ENCODE measurements around the gene FGFR4. TPM values are rescaled to one million over a fixed set of nuclear protein-coding genes. Genes with fewer than 3 reads are reported as not detected.

Gene FGFR4
- total RNA-seq, 6 donors from 2014 or later = 14.8 to 175 (median 87.1) TPM

- Histone ChIP-seq H3K4me3 (no peak overlapping the region), H3K9me3 (no peaks in the 10 kb centered on the region), H3K27me3 (no peaks in the 10 kb centered on the region), H3K4me1 (peaks cover 0 to 12% (median 3%) of the 10 kb centered on the region in 4 donors), H3K27ac (no peak overlapping the region), H3K36me3 (no peaks in the 10 kb centered on the region)
- 95 to 100% methylated on average over 1 of the region's 1 CpG for WGBS, 2 donors
- TF ChIP-seq EP300 (IDR thresholded peaks at IDR 0.05) = no peak
- TF ChIP-seq POLR2AphosphoS5 (IDR thresholded peaks at IDR 0.05) = no peak
- no peak for TF ChIP-seq CTCF (IDR thresholded peaks at IDR 0.05)
- TF ChIP-seq POLR2A (IDR thresholded peaks at IDR 0.05) = no peak
- ATAC-seq (ENCODE audit: low FRiP score in 2 of 2) = no peak
- DNase-seq = no peak
Observed at GRCh38 chr5:177126771-177127170, 40.1 kb downstream of the FGFR4 start.

- TF ChIP-seq CTCF (IDR thresholded peaks at IDR 0.05) (no peak), EP300 (IDR thresholded peaks at IDR 0.05) (no peak), POLR2AphosphoS5 (IDR thresholded peaks at IDR 0.05) (no peak), POLR2A (IDR thresholded peaks at IDR 0.05) (no peak)
- H3K36me3 ChIP-seq = no peaks in the 10 kb centered on the region
- DNase-seq (no peak), ATAC-seq (ENCODE audit: low FRiP score in 2 of 2) (no peak)
- WGBS, 2 donors = 62 to 75% methylated on average over 4 of the region's 4 CpGs
- peak overlapping the region in 1 of 4 donors; percentile 32 for H3K27ac ChIP-seq
- H3K4me3 ChIP-seq = no peak overlapping the region
- no peaks in the 10 kb centered on the region for H3K27me3 ChIP-seq
- no peaks in the 10 kb centered on the region for H3K9me3 ChIP-seq
- H3K4me1 ChIP-seq = peaks cover 0 to 23% (median 11%) of the 10 kb centered on the region in 4 donors
Observed at GRCh38 chr5:177128551-177128981, 41.9 kb downstream of the FGFR4 start.

- Histone ChIP-seq H3K27ac (peak overlapping the region in 1 of 4 donors; percentile 48), H3K36me3 (peaks cover 0 to 4% (median 3%) of the 10 kb centered on the region in 4 donors), H3K4me3 (no peak overlapping the region), H3K27me3 (no peaks in the 10 kb centered on the region), H3K4me1 (peaks cover 8 to 35% (median 21%) of the 10 kb centered on the region in 4 donors), H3K9me3 (no peaks in the 10 kb centered on the region)
- TF ChIP-seq EP300 (IDR thresholded peaks at IDR 0.05) = no peak
- no peak for TF ChIP-seq POLR2A (IDR thresholded peaks at IDR 0.05)
- TF ChIP-seq CTCF (IDR thresholded peaks at IDR 0.05) = no peak
- TF ChIP-seq POLR2AphosphoS5 (IDR thresholded peaks at IDR 0.05) = no peak
- DNase-seq (no peak), ATAC-seq (ENCODE audit: low FRiP score in 2 of 2) (no peak)
- 73 to 77% methylated on average over 5 of the region's 5 CpGs for WGBS, 2 donors
Observed at GRCh38 chr5:177130211-177131018, 43.7 kb downstream of the FGFR4 start.

GRCh38 chr5:177131019-177131320 is 44.3 kb downstream of the FGFR4 start:
- Histone ChIP-seq H3K4me1 (peaks cover 14 to 41% (median 27%) of the 10 kb centered on the region in 4 donors), H3K4me3 (no peak overlapping the region), H3K27me3 (no peaks in the 10 kb centered on the region), H3K36me3 (peaks cover 0 to 9% (median 6%) of the 10 kb centered on the region in 4 donors), H3K27ac (peak overlapping the region in 2 of 4 donors; percentile 7 to 19), H3K9me3 (no peaks in the 10 kb centered on the region)
- TF ChIP-seq POLR2AphosphoS5 (IDR thresholded peaks at IDR 0.05) (no peak), CTCF (IDR thresholded peaks at IDR 0.05) (no peak), POLR2A (IDR thresholded peaks at IDR 0.05) (no peak)
- DNase-seq = no peak
- no peak for ATAC-seq (ENCODE audit: low FRiP score in 2 of 2)
- 73 to 77% methylated on average over 2 of the region's 2 CpGs for WGBS, 2 donors

Measured in upper lobe of left lung (tissue), 6 donors.